K562 (cell line): ENCODE data around the gene ZNF23. TPM values are rescaled to one million over a fixed set of nuclear protein-coding genes. Genes with fewer than 3 reads are reported as not detected.

Experiments used
- ATF7 ChIP-seq: fragments of 450-650 bp; IDR thresholded peaks from 2 replicates; pipeline ENCODE4 v1.7.1; 2014; ENCODE audit warnings: mild to moderate bottlenecking, moderate library complexity
- CEBPB ChIP-seq: fragments of 450-650 bp; IDR thresholded peaks from 2 replicates; pipeline ENCODE4 v1.6.1; 2016; ENCODE audit warnings: missing genetic modification characterization, missing compliant biosample characterization
- DEAF1 ChIP-seq: fragments of 450-650 bp; formaldehyde crosslinking; IDR thresholded peaks from 2 replicates; pipeline ENCODE4 v1.4.0; 2020; ENCODE audit warnings: mild to moderate bottlenecking, moderate library complexity
- ESRRA ChIP-seq: fragments of 450-650 bp; IDR thresholded peaks from 2 replicates; pipeline ENCODE4 v1.6.1; 2014; ENCODE audit warnings: low read depth, mild to moderate bottlenecking, moderate library complexity, borderline replicate concordance
- HMG20A ChIP-seq: fragments of 450-650 bp; formaldehyde crosslinking; conservative IDR thresholded peaks from 2 replicates; pipeline ENCODE4 v1.4.0; 2020; ENCODE audit warnings: mild to moderate bottlenecking, mixed read lengths
- IRF2 ChIP-seq: sonication (generic); formaldehyde crosslinking; IDR thresholded peaks from 2 replicates; pipeline ENCODE4 v1.8.1; 2022; ENCODE audit warnings: mild to moderate bottlenecking, missing genetic modification reagents
- MYC ChIP-seq, 2 experiments: fragments of 250-450 bp in 1 of 2; sonication (Bioruptor Pico) in 1 of 2; IDR thresholded peaks; 2 replicates each; pipeline versions ENCODE4 v1.5.1 to v1.6.1; 2012 to 2021; ENCODE audit warnings: low read depth in 2 of 2, borderline replicate concordance in 1 of 2, improper control_type of control experiment in 1 of 2, low read length in 1 of 2, mild to moderate bottlenecking in 1 of 2, moderate library complexity in 1 of 2
- MYNN ChIP-seq, 2 experiments: sonication (generic); formaldehyde crosslinking in 1 of 2; IDR thresholded peaks; 2 replicates each; pipeline versions ENCODE4 v1.5.0 to v1.6.1; 2016 to 2020; ENCODE audit warnings: antibody characterized with exemption in 1 of 2, missing genetic modification reagents in 1 of 2
- NR1H2 ChIP-seq: sonication (generic); formaldehyde crosslinking; IDR thresholded peaks from 2 replicates; pipeline ENCODE4 v1.4.0; 2020; ENCODE audit warnings: mild to moderate bottlenecking, missing genetic modification reagents
- SMAD1 ChIP-seq: fragments of 150-350 bp; IDR thresholded peaks from 2 replicates; pipeline ENCODE4 v1.6.1; 2014; ENCODE audit warnings: low read length, low read depth; ENCODE audit not compliant: partially characterized antibody
- THRB ChIP-seq: fragments of 450-650 bp; formaldehyde crosslinking; conservative IDR thresholded peaks from 2 replicates; pipeline ENCODE4 v1.4.0; 2022; ENCODE audit warnings: mild to moderate bottlenecking, missing genetic modification characterization
- ZBTB40 ChIP-seq, 2 experiments: fragments of 450-650 bp in 1 of 2; sonication (generic) in 1 of 2; formaldehyde crosslinking in 1 of 2; IDR thresholded peaks; 2 replicates each; pipeline versions ENCODE4 v1.7.1 to v1.9.0; 2016 to 2022; ENCODE audit warnings: inconsistent platforms in 1 of 2, mild to moderate bottlenecking in 1 of 2, missing genetic modification reagents in 1 of 2
- ZFX ChIP-seq: sonication (generic); formaldehyde crosslinking; IDR thresholded peaks from 2 replicates; pipeline ENCODE4 v1.8.0; 2022; ENCODE audit warnings: mild to moderate bottlenecking, missing genetic modification reagents, moderate library complexity
- ZSCAN29 ChIP-seq: fragments of 450-650 bp; IDR thresholded peaks from 2 replicates; pipeline ENCODE4 v1.6.1; 2017
- polyA plus RNA-seq, 8 experiments: library from polyadenylated mRNA; depleted of rRNA in 4 of 8; stranded (reverse) in 5 of 8; unstranded in 3 of 8; fragments of >200 nt; fragmentation: Nextera tagmentation in 2 of 8; fragmentation: Illumina TruSeq in 1 of 8; extraction: Ambion mirVana in 2 of 8; extraction: Trizol in 1 of 8; gene quantifications; 2 replicates each; pipeline versions ENCODE4 v1.2.1 to v1.2.3, GENCODE V29; 2011 to 2014; ENCODE audit warnings: inconsistent platforms in 1 of 8, missing spikeins in 1 of 8
- total RNA-seq, 7 experiments: library from RNA; depleted of rRNA in 6 of 7; stranded (reverse); fragments of >200 nt in 6 of 7; fragmentation: Illumina TruSeq in 2 of 7; extraction: Trizol in 2 of 7; gene quantifications; 2 replicates each; pipeline versions ENCODE4 v1.2.1 to v1.2.3, GENCODE V29; 2011 to 2021; ENCODE audit warnings: low replicate concordance in 1 of 7

The ZNF23 gene
- total and polyA plus RNA-seq, 9 of the 15 experiments (the other 6 are each of a cell fraction or from before 2014, with no cell fraction given), result 4.7 to 13.4 (median 11.2) TPM

- TF ChIP-seq ZBTB40 (IDR thresholded peaks at IDR 0.05) (peak; percentile 78), ZBTB40 (CRISPR knock-in tag; IDR thresholded peaks at IDR 0.05) (no peak), MYC (IDR thresholded peaks at IDR 0.05; ENCODE audit: low read depth, low read length) (0 out of 2 replicates have a peak, but pooled peaks have one; percentile 15), MYC (CRISPR knock-in tag; IDR thresholded peaks at IDR 0.05; ENCODE audit: borderline replicate concordance, low read depth) (no peak), ZFX (CRISPR knock-in tag) (0 out of 2 replicates have a peak, but pooled peaks have one; percentile 19), ATF7 (0 out of 2 replicates have a peak, but pooled peaks have one; percentile 30), SMAD1 (no peak), DEAF1 (CRISPR knock-in tag) (no peak), ESRRA (peak; percentile 65; the same call in 1 of the 2 replicates), CEBPB (tag) (no peak), HMG20A (CRISPR knock-in tag) (no peak), IRF2 (no peak), ZSCAN29 (0 out of 2 replicates have a peak, but pooled peaks have one; percentile 55), NR1H2 (0 out of 2 replicates have a peak, but pooled peaks have one; percentile 28), THRB (CRISPR knock-in tag) (peak; percentile 45; the same call in 1 of the 2 replicates), MYNN (IDR thresholded peaks at IDR 0.05) (peak; percentile 85; the same call in 1 of the 2 replicates), MYNN (CRISPR knock-in tag; IDR thresholded peaks at IDR 0.05) (no peak)
Observed at GRCh38 chr16:71426069-71426879, 35.8 kb downstream of the ZNF23 start (continued).
